HepG2 (cell line): Measurements from ENCODE around the gene SLC35F6. TPM values are rescaled to one million over a fixed set of nuclear protein-coding genes. Genes with fewer than 3 reads are reported as not detected.

Source experiments
- CC2D1A ChIP-seq: sonication (generic); formaldehyde crosslinking; IDR thresholded peaks from 2 replicates; pipeline ENCODE4 v1.8.1; 2023; ENCODE audit warnings: mild to moderate bottlenecking, missing genetic modification reagents
- ETS1 ChIP-seq: sonication (generic); formaldehyde crosslinking; IDR thresholded peaks from 2 replicates; pipeline ENCODE4 v1.4.0; 2020; ENCODE audit warnings: missing genetic modification reagents
- HIC2 ChIP-seq: sonication (generic); formaldehyde crosslinking; IDR thresholded peaks from 2 replicates; pipeline ENCODE4 v1.9.0; 2022; ENCODE audit warnings: low read depth, missing genetic modification reagents
- HNRNPL ChIP-seq: fragments of 200-400 bp; formaldehyde crosslinking; IDR thresholded peaks from 2 replicates; pipeline ENCODE4 v1.6.1; 2017; ENCODE audit warnings: mild to moderate bottlenecking, low read depth, low read length
- KDM4B ChIP-seq: sonication (generic); formaldehyde crosslinking; IDR thresholded peaks from 2 replicates; pipeline ENCODE4 v1.4.0; 2020; ENCODE audit warnings: missing genetic modification reagents
- MAF1 ChIP-seq: sonication (generic); formaldehyde crosslinking; IDR thresholded peaks from 2 replicates; pipeline ENCODE4 v1.5.0; 2020; ENCODE audit warnings: missing genetic modification reagents, borderline replicate concordance
- MIXL1 ChIP-seq: IDR thresholded peaks from 2 replicates; pipeline ENCODE4 v1.6.1; 2016
- NR1H2 ChIP-seq: sonication (generic); formaldehyde crosslinking; IDR thresholded peaks from 2 replicates; pipeline ENCODE4 v1.8.1; 2022; ENCODE audit warnings: low read depth, missing genetic modification reagents, borderline replicate concordance
- TEAD3 ChIP-seq: optimal IDR thresholded peaks from 2 replicates; pipeline ENCODE3; 2016; ENCODE audit warnings: borderline replicate concordance
- TMF1 ChIP-seq: sonication (generic); formaldehyde crosslinking; IDR thresholded peaks from 2 replicates; pipeline ENCODE4 v1.8.1; 2022; ENCODE audit warnings: low read depth, missing genetic modification reagents
- TP53 ChIP-seq: sonication (generic); formaldehyde crosslinking; conservative IDR thresholded peaks from 2 replicates; pipeline ENCODE4 v1.4.0; 2020; ENCODE audit warnings: missing genetic modification reagents
- ZBTB14 ChIP-seq: sonication (generic); formaldehyde crosslinking; IDR thresholded peaks from 2 replicates; pipeline ENCODE4 v1.4.0; 2020; ENCODE audit warnings: missing genetic modification reagents
- ZNF256 ChIP-seq: sonication (generic); formaldehyde crosslinking; conservative IDR thresholded peaks from 2 replicates; pipeline ENCODE4 v1.4.0; 2020; ENCODE audit warnings: missing genetic modification reagents
- ZNF33A ChIP-seq: sonication (generic); formaldehyde crosslinking; IDR thresholded peaks from 2 replicates; pipeline ENCODE4 v1.5.1; 2020; ENCODE audit warnings: missing genetic modification reagents, mild to moderate bottlenecking, moderate library complexity, borderline replicate concordance
- ZNF362 ChIP-seq: sonication (generic); formaldehyde crosslinking; IDR thresholded peaks from 2 replicates; pipeline ENCODE4 v1.4.0; 2020; ENCODE audit warnings: missing genetic modification reagents, mild to moderate bottlenecking, borderline replicate concordance
- ZNF543 ChIP-seq: sonication (generic); formaldehyde crosslinking; IDR thresholded peaks from 2 replicates; pipeline ENCODE4 v1.4.0; 2020; ENCODE audit warnings: mild to moderate bottlenecking, missing genetic modification reagents
- ZNF552 ChIP-seq: sonication (generic); formaldehyde crosslinking; IDR thresholded peaks from 2 replicates; pipeline ENCODE4 v1.9.0; 2022; ENCODE audit warnings: missing genetic modification reagents, mild to moderate bottlenecking, borderline replicate concordance
- ZNF775 ChIP-seq: sonication (generic); formaldehyde crosslinking; IDR thresholded peaks from 2 replicates; pipeline ENCODE4 v1.4.0; 2020; ENCODE audit warnings: missing genetic modification reagents, mild to moderate bottlenecking, moderate library complexity, borderline replicate concordance
- ZNF790 ChIP-seq: sonication (generic); formaldehyde crosslinking; IDR thresholded peaks from 2 replicates; pipeline ENCODE4 v1.8.0; 2022; ENCODE audit warnings: missing genetic modification reagents, mild to moderate bottlenecking, borderline replicate concordance
- ZXDC ChIP-seq: sonication (generic); formaldehyde crosslinking; IDR thresholded peaks from 2 replicates; pipeline ENCODE4 v1.5.0; 2020; ENCODE audit warnings: mild to moderate bottlenecking, missing genetic modification reagents
- polyA plus RNA-seq, 8 experiments: library from polyadenylated mRNA; depleted of rRNA in 3 of 8; stranded (reverse) in 7 of 8; unstranded in 1 of 8; fragments of >200 nt; fragmentation: Illumina TruSeq in 4 of 8; extraction: Trizol in 4 of 8; gene quantifications; 2 replicates each; pipeline versions ENCODE4 v1.2.1 to v1.2.3, GENCODE V29; 2011 to 2016; ENCODE audit warnings: low read depth in 4 of 8, missing spikeins in 1 of 8, mixed read lengths in 1 of 8; ENCODE audit not compliant: insufficient read depth in 1 of 8
- total RNA-seq, 5 experiments: library from RNA; depleted of rRNA; stranded (reverse); fragments of >200 nt; fragmentation: Illumina TruSeq; extraction: Trizol; gene quantifications; 2 replicates each; pipeline ENCODE4 v1.2.3, GENCODE V29; 2016; ENCODE audit warnings: low read depth in 1 of 5

The SLC35F6 gene
- total and polyA plus RNA-seq, 2 of the 13 experiments (the other 11 are each of a cell fraction or from before 2014, with no cell fraction given) = 15.2 to 21.2 TPM

GRCh38 chr2:26772064-26773001 lies 8.2 kb downstream of the SLC35F6 start (continued):
- TF ChIP-seq ZNF362 (CRISPR knock-in tag) (no peak), ETS1 (CRISPR knock-in tag) (no peak), ZBTB14 (CRISPR knock-in tag) (no peak), ZNF33A (CRISPR knock-in tag) (no peak), NR1H2 (CRISPR knock-in tag) (no peak), ZXDC (no peak), HNRNPL (no peak), TMF1 (no peak), ZNF552 (CRISPR knock-in tag) (no peak), TP53 (CRISPR knock-in tag) (no peak), KDM4B (no peak; the same call in 1 of the 2 replicates), CC2D1A (CRISPR knock-in tag) (no peak), HIC2 (CRISPR knock-in tag) (no peak), TEAD3 (peak; percentile 68), MIXL1 (CRISPR knock-in tag) (no peak), MAF1 (CRISPR knock-in tag) (no peak), ZNF256 (CRISPR knock-in tag) (no peak), ZNF790 (peak; percentile 57; the same call in 1 of the 2 replicates), ZNF543 (CRISPR knock-in tag) (no peak), ZNF775 (CRISPR knock-in tag) (no peak)
